GM12875 (cell line): ENCODE results near the gene SIPA1L3.

Source experiments
- H3K4me3 ChIP-seq: one replicate; pipeline ENCODE4 v1.5.1; 2011; ENCODE audit warnings: low read depth, low read length, control low read depth
- CTCF ChIP-seq: IDR thresholded peaks from 2 replicates; pipeline ENCODE4 v1.5.1; 2011; ENCODE audit warnings: low read depth, mild to moderate bottlenecking, control low read depth, inconsistent platforms, low read length, moderate library complexity, borderline replicate concordance; ENCODE audit not compliant: insufficient read depth

Gene SIPA1L3

GRCh38 chr19:37966662-37967231 is 59.7 kb downstream of the SIPA1L3 start:
- no peak for TF ChIP-seq CTCF
- H3K4me3 ChIP-seq: no peak overlapping the region

GRCh38 chr19:37969695-37970094 is 62.7 kb downstream of the SIPA1L3 start:
- H3K4me3 ChIP-seq: no peak overlapping the region
- no peak for TF ChIP-seq CTCF

GRCh38 chr19:37970699-37971098 is 63.7 kb downstream of the SIPA1L3 start:
- no peak overlapping the region for H3K4me3 ChIP-seq
- no peak for TF ChIP-seq CTCF

- no peak overlapping the region for H3K4me3 ChIP-seq
- no peak for TF ChIP-seq CTCF
Observed at GRCh38 chr19:37972803-37973202, 65.8 kb downstream of the SIPA1L3 start.

- no peak overlapping the region for H3K4me3 ChIP-seq
- TF ChIP-seq CTCF: no peak
Observed at GRCh38 chr19:37973666-37974065, 66.7 kb downstream of the SIPA1L3 start.

- 0 out of 2 replicates have a peak, but pooled peaks have one; percentile 16 for TF ChIP-seq CTCF
Observed at GRCh38 chr19:37975071-37975470, 68.1 kb downstream of the SIPA1L3 start.

More at GRCh38 chr19:37975071-37975470, 68.1 kb downstream of the SIPA1L3 start:
- no peak overlapping the region for H3K4me3 ChIP-seq
